ENCODE measurements around the gene TEAD3. TPM values are rescaled to one million over a fixed set of nuclear protein-coding genes. Genes with fewer than 3 reads are reported as not detected.

Gene TEAD3
- total and polyA plus RNA-seq, 2 of the 4 experiments (the other 2 are of a cell fraction) = 5.2 to 28.0 TPM

DNA sequence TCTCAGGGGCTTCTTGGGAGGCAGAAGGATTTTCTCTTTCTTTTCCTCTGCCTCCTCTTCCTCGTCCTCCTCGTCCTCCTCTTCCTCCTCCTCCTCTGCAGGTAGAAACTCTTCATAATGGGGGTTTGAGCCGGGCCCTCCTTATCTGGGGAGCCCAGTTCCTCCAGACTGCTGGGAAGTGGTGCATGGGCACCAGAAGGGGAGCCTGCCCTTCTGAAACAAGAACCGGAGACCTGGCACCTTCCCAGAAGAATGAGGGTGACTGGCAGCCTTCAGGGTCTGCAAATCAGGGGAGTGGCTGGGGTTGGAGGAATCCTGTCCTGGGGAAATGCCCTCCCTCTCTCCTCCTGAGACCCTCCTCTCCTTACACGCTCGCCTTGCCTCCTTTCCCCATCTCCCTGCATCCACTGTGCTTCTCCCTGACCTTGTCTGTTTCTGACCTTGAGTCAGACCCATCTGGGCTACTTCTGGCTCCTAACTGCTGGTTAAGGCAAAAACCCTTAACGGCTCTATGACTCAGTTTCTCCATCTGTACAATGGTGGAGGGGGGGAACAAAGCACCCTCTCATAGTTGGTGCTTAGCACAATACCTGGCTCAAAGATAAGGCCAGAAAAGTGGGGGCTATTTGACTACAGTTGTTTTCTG lies 14.2 kb upstream of the TEAD3 start:
- H2BK5ac ChIP-seq (ENCODE audit: low read depth, low read length, poor library complexity, severe bottlenecking) = no peak overlapping the region
- H2AFZ ChIP-seq (replicated peaks; ENCODE audit: low read length, poor library complexity) = no peak overlapping the region
- H2BK15ac ChIP-seq (ENCODE audit: low read depth, low read length) = no peak overlapping the region
- DNase-seq (no peak), ATAC-seq (ENCODE audit: low read depth) (no peak)
- dilution Hi-C loops (cut with HindIII; ENCODE audit: low sequenced_read_pairs, unreplicated experiment) = no loop called here
- no peak overlapping the region for H2BK20ac ChIP-seq (ENCODE audit: low read depth, low read length)
- H3K4me1 ChIP-seq (ENCODE audit: control insufficient read depth, insufficient read depth, low read length) = 0 out of 2 replicates have a peak, but pooled peaks cover 1% of the 10 kb centered on the region
- no peak overlapping the region for H3K23ac ChIP-seq (ENCODE audit: low read depth, low read length)
- H3K27me3 ChIP-seq (ENCODE audit: control insufficient read depth, insufficient read depth, low read length) = peaks cover 69% of the 10 kb centered on the region
- WGBS, 2 experiments (ENCODE audit: extremely low coverage in 2 of 2, insufficient read length in 1 of 2) = no CpG with 5 or more reads among the region's 7 CpGs
- H3K9me3 ChIP-seq (ENCODE audit: control insufficient read depth, insufficient read depth, low read length) = peaks cover 5% of the 10 kb centered on the region; the same call in 1 of the 2 replicates
- H2AK9ac ChIP-seq (replicated peaks; ENCODE audit: low read depth, low read length, poor library complexity) = no peak overlapping the region
- no peak overlapping the region for H4K91ac ChIP-seq (ENCODE audit: insufficient read depth, low read depth, low read length)
- no peak overlapping the region for H3K56ac ChIP-seq (ENCODE audit: extremely low read depth, insufficient read depth, low read length)
- H3K18ac ChIP-seq (ENCODE audit: low read depth, low read length) = no peak overlapping the region
- H3K9ac ChIP-seq (ENCODE audit: low read depth, low read length) = no peak overlapping the region
- POLR2A ChIA-PET (ENCODE audit: unreplicated experiment) = no interaction called here
- no peaks in the 10 kb centered on the region for H3K36me3 ChIP-seq (ENCODE audit: control insufficient read depth, insufficient read depth, low read length)
- CTCF ChIA-PET = no interaction called here
- H4K20me1 ChIP-seq (ENCODE audit: insufficient read depth, low read length) = no peaks in the 10 kb centered on the region
- H3K4me2 ChIP-seq (ENCODE audit: low read depth, low read length) = no peak overlapping the region
- H4K5ac ChIP-seq (ENCODE audit: low read depth, low read length) = no peak overlapping the region
- H4K8ac ChIP-seq (ENCODE audit: low read depth in 2 of 2, low read length in 2 of 2) = no peak overlapping the region
- in situ Hi-C loops (cut with MboI; ENCODE audit: low sequenced_read_pairs) = no loop called here
- H3K4me3 ChIP-seq (ENCODE audit: insufficient read depth, low read depth, low read length) = no peak overlapping the region
- TF ChIP-seq RCOR1 (IDR thresholded peaks at IDR 0.05; ENCODE audit: insufficient replicate concordance, low read length) (no peak), MAZ (IDR thresholded peaks at IDR 0.05; ENCODE audit: borderline replicate concordance, low read depth, low read length) (no peak), BHLHE40 (IDR thresholded peaks at IDR 0.05; ENCODE audit: low read depth, low read length) (no peak), MAFK (IDR thresholded peaks at IDR 0.05; ENCODE audit: low read depth, low read length) (no peak), RAD21 (IDR thresholded peaks at IDR 0.05; ENCODE audit: low read length) (no peak), RFX5 (IDR thresholded peaks at IDR 0.05; ENCODE audit: low read depth, low read length) (no peak), POLR2A (IDR thresholded peaks at IDR 0.05; ENCODE audit: low read depth, low read length) (no peak), CHD1 (IDR thresholded peaks at IDR 0.05; ENCODE audit: low read depth, low read length) (no peak), SMC3 (IDR thresholded peaks at IDR 0.05; ENCODE audit: low read depth, low read length) (no peak), MXI1 (IDR thresholded peaks at IDR 0.05; ENCODE audit: borderline replicate concordance, low read depth, low read length) (no peak), CEBPB (IDR thresholded peaks at IDR 0.05; ENCODE audit: low read depth, low read length) (no peak)
- TF ChIP-seq, protein P1, sequence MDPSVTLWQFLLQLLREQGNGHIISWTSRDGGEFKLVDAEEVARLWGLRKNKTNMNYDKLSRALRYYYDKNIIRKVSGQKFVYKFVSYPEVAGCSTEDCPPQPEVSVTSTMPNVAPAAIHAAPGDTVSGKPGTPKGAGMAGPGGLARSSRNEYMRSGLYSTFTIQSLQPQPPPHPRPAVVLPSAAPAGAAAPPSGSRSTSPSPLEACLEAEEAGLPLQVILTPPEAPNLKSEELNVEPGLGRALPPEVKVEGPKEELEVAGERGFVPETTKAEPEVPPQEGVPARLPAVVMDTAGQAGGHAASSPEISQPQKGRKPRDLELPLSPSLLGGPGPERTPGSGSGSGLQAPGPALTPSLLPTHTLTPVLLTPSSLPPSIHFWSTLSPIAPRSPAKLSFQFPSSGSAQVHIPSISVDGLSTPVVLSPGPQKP (IDR thresholded peaks at IDR 0.05; ENCODE audit: borderline replicate concordance, low read depth, low read length) = no peak
- TF ChIP-seq, protein P2, sequence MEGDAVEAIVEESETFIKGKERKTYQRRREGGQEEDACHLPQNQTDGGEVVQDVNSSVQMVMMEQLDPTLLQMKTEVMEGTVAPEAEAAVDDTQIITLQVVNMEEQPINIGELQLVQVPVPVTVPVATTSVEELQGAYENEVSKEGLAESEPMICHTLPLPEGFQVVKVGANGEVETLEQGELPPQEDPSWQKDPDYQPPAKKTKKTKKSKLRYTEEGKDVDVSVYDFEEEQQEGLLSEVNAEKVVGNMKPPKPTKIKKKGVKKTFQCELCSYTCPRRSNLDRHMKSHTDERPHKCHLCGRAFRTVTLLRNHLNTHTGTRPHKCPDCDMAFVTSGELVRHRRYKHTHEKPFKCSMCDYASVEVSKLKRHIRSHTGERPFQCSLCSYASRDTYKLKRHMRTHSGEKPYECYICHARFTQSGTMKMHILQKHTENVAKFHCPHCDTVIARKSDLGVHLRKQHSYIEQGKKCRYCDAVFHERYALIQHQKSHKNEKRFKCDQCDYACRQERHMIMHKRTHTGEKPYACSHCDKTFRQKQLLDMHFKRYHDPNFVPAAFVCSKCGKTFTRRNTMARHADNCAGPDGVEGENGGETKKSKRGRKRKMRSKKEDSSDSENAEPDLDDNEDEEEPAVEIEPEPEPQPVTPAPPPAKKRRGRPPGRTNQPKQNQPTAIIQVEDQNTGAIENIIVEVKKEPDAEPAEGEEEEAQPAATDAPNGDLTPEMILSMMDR (conservative IDR thresholded peaks at IDR 0.05; ENCODE audit: low read depth, low read length) = no peak
- TF ChIP-seq, protein P3, sequence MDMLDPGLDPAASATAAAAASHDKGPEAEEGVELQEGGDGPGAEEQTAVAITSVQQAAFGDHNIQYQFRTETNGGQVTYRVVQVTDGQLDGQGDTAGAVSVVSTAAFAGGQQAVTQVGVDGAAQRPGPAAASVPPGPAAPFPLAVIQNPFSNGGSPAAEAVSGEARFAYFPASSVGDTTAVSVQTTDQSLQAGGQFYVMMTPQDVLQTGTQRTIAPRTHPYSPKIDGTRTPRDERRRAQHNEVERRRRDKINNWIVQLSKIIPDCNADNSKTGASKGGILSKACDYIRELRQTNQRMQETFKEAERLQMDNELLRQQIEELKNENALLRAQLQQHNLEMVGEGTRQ (IDR thresholded peaks at IDR 0.05; ENCODE audit: low read depth, low read length) = no peak
- no peaks in the 10 kb centered on the region for H3K79me1 ChIP-seq (ENCODE audit: low read depth in 1 of 2, low read length in 2 of 2)
- no peak overlapping the region for H3K4ac ChIP-seq (ENCODE audit: low read depth, low read length)
- H3K27ac ChIP-seq (ENCODE audit: insufficient read depth, low read length) = no peak overlapping the region
- no peak overlapping the region for H3K14ac ChIP-seq (replicated peaks; ENCODE audit: low read depth, low read length)
- BruUV-seq (replicated peaks) = no TSS peak
- no peak overlapping the region for H2BK120ac ChIP-seq (ENCODE audit: low read depth, low read length)
- intact Hi-C loops (cut with micrococcal nuclease) = no loop called here
- H3K9me1 ChIP-seq (ENCODE audit: insufficient read depth, low read length) = no peaks in the 10 kb centered on the region
- no peak overlapping the region for H2AK5ac ChIP-seq (ENCODE audit: low read depth, low read length)
